IPS DF 4.7 (cell line): Measurements from ENCODE around the gene SORL1.
A peak's percentile ranks its signal among the peaks of the same experiment; 100 is the strongest.

Experiments used
- DNase-seq: peaks from one replicate; pipeline ENCODE4 v3.0.0-alpha.2; 2013; ENCODE audit warnings: low spot score; ENCODE audit errors: extremely low read depth

SORL1 gene

GRCh38 chr11:121580154-121580553 is 128.0 kb downstream of the SORL1 start:
- DNase-seq = no peak

DNA sequence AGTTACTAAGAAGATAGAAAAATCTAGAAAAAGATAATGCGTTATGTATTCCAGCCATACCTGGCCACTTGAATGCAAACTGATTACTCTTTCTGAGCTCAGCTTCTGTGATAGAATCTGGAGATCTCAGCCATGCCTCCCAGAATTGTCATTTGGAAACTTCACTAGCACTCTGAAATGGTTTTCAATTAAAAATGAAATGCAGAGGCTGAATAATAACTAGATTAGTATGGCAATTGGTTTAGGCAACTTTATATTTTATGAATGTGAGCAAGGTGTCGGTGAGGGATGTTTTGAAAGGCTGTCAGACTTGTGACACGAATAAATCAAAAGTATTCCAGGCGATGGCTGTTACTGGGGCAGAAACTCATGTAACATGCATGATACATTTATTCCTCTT is 129.5 kb downstream of the SORL1 start:
- DNase-seq = no peak

DNA sequence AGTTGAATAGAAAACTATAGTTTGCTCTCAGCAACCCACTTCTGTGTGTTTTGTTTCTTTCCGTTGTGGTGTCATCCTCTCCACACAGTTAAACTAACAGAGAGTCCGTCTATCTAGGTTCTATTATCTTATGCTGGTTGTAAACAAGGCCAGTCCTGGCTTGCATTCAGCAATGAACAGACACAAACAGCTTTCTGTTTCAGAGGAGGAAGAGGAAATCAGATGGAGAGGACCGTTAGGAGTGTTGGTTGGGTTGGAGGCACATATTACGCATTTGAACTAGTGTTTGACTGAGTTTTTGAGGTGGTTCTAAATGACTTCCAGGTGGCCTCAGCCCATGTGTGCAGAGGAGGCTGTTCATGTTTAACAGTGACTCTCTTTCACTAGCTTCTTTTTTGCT is 130.2 kb downstream of the SORL1 start:
- DNase-seq = no peak

GRCh38 chr11:121583825-121584224 is 131.7 kb downstream of the SORL1 start:
- DNase-seq = no peak

DNA sequence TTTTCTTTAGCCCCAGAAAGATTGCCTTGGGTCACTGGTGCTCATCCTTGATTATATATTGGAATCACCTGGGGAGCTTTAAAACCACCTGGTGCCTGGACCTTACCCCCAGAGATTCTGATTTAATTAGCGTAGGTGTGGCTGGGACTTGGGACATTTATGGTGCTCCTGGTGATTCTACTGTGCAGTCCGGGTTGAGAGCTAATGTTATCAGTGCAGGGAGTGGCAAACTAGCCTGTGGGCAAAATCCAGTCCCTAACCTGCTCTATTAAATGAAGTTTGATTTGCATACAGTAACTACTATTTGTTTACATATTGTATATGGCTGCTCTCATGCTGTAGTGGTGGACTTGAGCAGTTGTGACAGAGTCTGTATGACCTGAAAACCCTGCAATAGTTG is 134.6 kb downstream of the SORL1 start:
- DNase-seq = no peak

- DNase-seq = no peak
These were observed 135.1 kb downstream of the SORL1 start for GRCh38 chr11:121587182-121587581.

DNA sequence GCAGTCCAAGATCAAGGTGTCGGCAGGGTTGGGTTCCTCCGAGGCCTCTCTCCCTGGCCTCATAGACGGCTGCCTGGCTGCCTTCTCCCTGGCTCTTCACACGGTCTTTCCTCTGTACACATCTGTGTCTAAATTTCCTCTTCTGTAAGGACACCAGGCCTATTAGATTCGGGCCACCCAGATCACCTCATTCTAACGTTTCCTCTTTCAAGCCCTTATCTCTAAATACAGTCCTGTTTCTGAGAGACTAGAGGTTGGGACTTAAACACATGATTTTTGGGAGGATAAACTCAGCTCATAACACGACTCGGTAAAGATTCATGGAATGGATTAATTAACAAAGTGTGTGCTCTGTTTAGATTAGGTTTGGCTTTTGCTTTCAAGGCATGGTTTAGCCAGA is 136.6 kb downstream of the SORL1 start:
- DNase-seq = no peak

DNA sequence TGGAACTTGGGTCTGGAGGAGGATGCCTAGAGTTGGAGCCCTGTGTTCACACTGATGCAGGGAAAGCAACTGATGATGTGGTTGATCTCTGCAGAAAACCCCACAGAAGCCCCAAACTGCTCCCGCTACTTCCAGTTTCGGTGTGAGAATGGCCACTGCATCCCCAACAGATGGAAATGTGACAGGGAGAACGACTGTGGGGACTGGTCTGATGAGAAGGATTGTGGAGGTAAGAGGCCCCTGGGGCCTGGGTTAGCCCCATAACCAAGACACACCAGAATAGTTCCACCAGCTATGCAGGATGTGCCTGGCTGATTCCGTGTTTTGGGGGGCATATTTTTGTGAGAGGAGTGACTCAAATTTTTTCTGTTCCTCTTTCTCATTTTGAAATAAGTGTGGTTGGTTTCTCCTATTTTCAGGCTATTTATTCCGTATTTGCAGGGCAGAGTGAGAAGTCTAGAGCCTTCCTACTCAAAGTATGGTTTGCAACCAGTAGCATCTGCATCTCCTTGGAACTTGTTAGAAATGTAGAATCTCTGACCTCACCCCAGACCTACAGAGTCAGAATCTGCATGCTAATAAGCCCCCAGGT is 137.9 kb downstream of the SORL1 start:
- DNase-seq = no peak

DNA sequence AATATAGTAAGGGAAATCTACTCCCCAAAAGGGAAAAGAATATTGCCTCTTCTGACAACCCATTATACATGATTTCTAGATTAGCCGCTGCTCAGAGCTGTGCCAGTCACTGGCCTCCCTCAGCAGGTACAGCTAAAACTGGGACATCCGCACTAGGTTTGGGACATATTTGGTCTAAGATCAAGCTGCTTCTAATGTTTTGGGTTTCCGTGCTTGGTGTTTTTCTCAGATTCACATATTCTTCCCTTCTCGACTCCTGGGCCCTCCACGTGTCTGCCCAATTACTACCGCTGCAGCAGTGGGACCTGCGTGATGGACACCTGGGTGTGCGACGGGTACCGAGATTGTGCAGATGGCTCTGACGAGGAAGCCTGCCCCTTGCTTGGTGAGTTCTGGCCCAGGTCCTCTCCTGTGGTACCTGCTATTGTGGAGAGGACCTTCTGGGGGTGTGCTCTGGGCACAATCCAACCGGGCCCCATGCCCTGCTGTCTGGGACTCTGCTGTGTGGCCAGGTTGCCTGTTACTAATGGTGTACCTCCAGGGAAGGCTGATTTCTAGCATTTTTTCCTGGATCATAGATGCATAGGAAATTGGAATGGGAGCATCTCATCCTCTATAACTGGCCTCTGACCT is 138.8 kb downstream of the SORL1 start:
- DNase-seq = no peak

- DNase-seq = peak; percentile 62
These were observed 139.4 kb downstream of the SORL1 start for GRCh38 chr11:121591405-121592033.

GRCh38 chr11:121592708-121593107 is 140.6 kb downstream of the SORL1 start:
- DNase-seq = no peak

GRCh38 chr11:121595717-121596161 is 143.6 kb downstream of the SORL1 start:
- no peak for DNase-seq

- no peak for DNase-seq
These were observed 144.4 kb downstream of the SORL1 start for GRCh38 chr11:121596195-121597155.

- DNase-seq = no peak
These were observed 151.2 kb downstream of the SORL1 start for GRCh38 chr11:121603316-121603715.

DNA sequence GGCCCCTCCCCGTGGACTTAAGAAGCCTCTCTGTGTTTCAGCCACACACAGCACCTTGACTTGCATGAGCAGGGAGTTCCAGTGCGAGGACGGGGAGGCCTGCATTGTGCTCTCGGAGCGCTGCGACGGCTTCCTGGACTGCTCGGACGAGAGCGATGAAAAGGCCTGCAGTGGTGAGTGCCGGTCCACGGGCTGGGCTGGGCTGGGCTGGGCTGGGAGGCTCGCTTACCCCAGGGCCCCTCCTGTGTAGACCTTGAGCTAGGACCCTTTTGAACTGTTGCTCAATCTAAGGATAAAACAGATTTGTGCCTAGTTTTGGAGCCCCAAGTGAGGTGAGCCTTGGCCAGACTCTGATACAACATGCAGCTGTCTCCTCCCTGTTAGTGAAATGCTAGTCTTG is 152.0 kb downstream of the SORL1 start:
- no peak for DNase-seq

- no peak for DNase-seq
These were observed 154.2 kb downstream of the SORL1 start for GRCh38 chr11:121606354-121606753.

DNA sequence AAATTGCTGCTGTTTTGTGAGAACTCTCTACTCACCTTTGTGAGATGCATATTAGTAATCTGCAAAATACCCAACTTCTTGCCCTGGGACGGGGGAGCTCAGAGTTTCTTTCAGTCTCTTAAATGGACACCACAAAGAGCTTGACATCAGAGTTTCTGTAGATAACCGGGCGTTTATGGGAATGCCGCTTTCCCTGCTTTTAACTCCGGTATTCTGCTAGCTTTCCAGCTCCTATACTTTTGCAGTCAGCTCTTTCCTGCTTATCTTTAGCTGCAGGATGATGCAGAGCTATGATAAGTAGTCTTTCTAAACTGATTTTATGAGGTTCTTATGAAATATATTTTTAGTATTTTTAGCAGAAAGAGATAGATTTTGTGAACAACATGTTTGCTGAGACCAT is 155.2 kb downstream of the SORL1 start:
- DNase-seq = no peak

- no peak for DNase-seq
These were observed 156.5 kb downstream of the SORL1 start for GRCh38 chr11:121608545-121609098.

DNA sequence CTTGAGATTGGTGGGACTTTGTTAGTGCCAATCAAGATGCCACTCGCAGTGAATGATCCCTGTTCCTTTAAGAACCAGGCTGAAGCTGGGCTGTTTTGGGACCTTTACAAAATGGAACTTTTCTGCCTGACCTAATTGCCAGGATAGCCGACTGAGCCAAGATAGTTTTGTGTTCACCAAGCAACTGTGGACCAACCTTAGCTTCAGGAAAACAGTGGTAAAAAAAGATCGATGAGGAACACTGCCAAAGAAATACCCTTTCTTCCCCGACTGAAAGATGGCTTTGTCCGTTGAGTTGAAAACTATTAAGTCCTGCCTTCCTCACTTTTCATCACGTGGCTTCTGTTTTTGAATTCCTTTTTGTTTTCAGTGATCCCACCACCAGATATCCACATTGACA is 158.6 kb downstream of the SORL1 start:
- DNase-seq = no peak

DNA sequence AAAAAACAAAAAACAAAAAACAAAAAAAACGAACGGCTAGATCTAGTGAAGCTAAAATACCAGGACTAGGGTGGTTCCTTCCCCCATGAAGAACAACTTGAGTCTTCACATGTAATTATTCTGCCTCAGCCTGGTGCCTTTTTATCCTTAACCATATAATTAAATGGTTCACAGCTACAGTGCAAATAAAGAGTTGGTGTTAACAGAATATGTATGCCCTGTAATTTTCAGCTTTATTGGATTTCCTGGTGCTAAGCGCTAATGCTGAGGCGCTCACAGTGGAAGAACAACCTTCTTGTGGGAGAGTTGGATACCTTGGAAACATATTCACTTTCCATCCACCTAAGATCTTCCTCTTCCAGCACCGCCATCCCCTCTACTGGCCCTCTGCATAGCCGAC is 159.1 kb downstream of the SORL1 start:
- no peak for DNase-seq

DNA sequence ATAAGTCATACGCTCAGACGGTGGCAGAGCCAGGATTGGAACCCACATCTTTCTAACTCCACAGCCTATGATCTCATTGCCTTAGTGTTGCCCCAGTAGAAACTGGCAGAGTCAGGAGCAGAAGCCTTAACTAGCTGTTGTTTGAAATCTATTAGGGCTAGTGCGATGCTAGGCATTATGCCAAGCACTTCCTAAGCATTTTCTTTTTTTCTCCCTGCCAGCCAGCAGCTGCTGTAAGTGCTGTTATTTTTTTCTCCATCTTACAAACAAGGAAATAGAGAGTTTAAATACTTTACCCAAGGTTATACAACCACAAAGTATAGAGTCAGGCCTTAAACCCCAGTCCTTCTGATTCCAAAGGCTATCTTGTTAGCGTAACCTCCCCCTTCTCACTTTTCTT is 161.6 kb downstream of the SORL1 start:
- no peak for DNase-seq
